Keratinocyte (primary cell): ENCODE results near the gene HK2.

ENCODE experiments used
- EZH2 ChIP-seq: IDR thresholded peaks from one replicate; pipeline ENCODE4 v1.6.1; 2012; ENCODE audit warnings: inconsistent platforms, mild to moderate bottlenecking, low read length, moderate library complexity
- TF ChIP-seq, protein P1 (sequence below), 3 experiments: IDR thresholded peaks in 1 of 3; conservative IDR thresholded peaks in 1 of 3; optimal IDR thresholded peaks in 1 of 3; 2 replicates in 2 of 3; 3 replicates in 1 of 3; pipeline versions ENCODE3 to v1.5.1; 2011; ENCODE audit warnings: low read length in 3 of 3, mild to moderate bottlenecking in 3 of 3, moderate library complexity in 2 of 3, control low read depth in 1 of 3, inconsistent platforms in 1 of 3; ENCODE audit not compliant: insufficient read depth in 2 of 3; ENCODE audit errors: extremely low read depth in 1 of 3

- no peak for TF ChIP-seq EZH2
- TF ChIP-seq, protein P1, sequence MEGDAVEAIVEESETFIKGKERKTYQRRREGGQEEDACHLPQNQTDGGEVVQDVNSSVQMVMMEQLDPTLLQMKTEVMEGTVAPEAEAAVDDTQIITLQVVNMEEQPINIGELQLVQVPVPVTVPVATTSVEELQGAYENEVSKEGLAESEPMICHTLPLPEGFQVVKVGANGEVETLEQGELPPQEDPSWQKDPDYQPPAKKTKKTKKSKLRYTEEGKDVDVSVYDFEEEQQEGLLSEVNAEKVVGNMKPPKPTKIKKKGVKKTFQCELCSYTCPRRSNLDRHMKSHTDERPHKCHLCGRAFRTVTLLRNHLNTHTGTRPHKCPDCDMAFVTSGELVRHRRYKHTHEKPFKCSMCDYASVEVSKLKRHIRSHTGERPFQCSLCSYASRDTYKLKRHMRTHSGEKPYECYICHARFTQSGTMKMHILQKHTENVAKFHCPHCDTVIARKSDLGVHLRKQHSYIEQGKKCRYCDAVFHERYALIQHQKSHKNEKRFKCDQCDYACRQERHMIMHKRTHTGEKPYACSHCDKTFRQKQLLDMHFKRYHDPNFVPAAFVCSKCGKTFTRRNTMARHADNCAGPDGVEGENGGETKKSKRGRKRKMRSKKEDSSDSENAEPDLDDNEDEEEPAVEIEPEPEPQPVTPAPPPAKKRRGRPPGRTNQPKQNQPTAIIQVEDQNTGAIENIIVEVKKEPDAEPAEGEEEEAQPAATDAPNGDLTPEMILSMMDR (optimal IDR thresholded peaks at IDR 0.05 in 1 of 3, IDR thresholded peaks at IDR 0.05 in 1 of 3, conservative IDR thresholded peaks at IDR 0.05 in 1 of 3; ENCODE audit: extremely low read depth in 1 of 3, insufficient read depth in 2 of 3, low read length in 3 of 3) = no peak
Observed at GRCh38 chr2:74854401-74854800, 20.5 kb downstream of the HK2 start.
